ENCODE measurements around the gene PTBP3.

PTBP3 gene

GRCh38 chr9:112226091-112226490, 107.3 kb downstream of the PTBP3 start:
- Histone ChIP-seq H3K36me3 (ENCODE audit: control insufficient read depth in 2 of 2, insufficient read depth in 1 of 2, low read length in 2 of 2) (peaks cover 0 to 24% of the 10 kb centered on the region in 2 experiments; a peak in 1 of 3 replicates), H3K4me1 (ENCODE audit: control insufficient read depth, insufficient read depth, low read length) (no peaks in the 10 kb centered on the region), H3K27ac (ENCODE audit: extremely low read depth, low read depth, low read length) (no peak overlapping the region), H3K4me3 (ENCODE audit: low read depth, low read length) (no peak overlapping the region), H3K9me3 (ENCODE audit: control insufficient read depth, insufficient read depth, low read depth, low read length) (no peaks in the 10 kb centered on the region)
- ChIA-PET CTCF (interaction anchor here (0.9 kb wide), 1 partner anchor 12 kb away, joined by 4 read pairs; no protein-coding TSS in a partner anchor), POLR2A (no interaction called here)
- TF ChIP-seq ZBTB49 (tag by site-specific recombination; IDR thresholded peaks at IDR 0.05; ENCODE audit: low read depth) (no peak), ZNF623 (tag by site-specific recombination; IDR thresholded peaks at IDR 0.05) (no peak), ZNF202 (tag by site-specific recombination; IDR thresholded peaks at IDR 0.05; ENCODE audit: borderline replicate concordance) (no peak), PRDM4 (tag by site-specific recombination; IDR thresholded peaks at IDR 0.05) (no peak), ZNF335 (tag by site-specific recombination; conservative IDR thresholded peaks at IDR 0.05) (no peak)

GRCh38 chr9:112224401-112225289, 108.8 kb downstream of the PTBP3 start:
- Histone ChIP-seq H3K9me3 (ENCODE audit: control insufficient read depth, insufficient read depth, low read depth, low read length) (no peaks in the 10 kb centered on the region), H3K27ac (ENCODE audit: extremely low read depth, low read depth, low read length) (no peak overlapping the region), H3K4me1 (ENCODE audit: control insufficient read depth, insufficient read depth, low read length) (no peaks in the 10 kb centered on the region), H3K4me3 (ENCODE audit: low read depth, low read length) (no peak overlapping the region), H3K36me3 (ENCODE audit: control insufficient read depth in 2 of 2, insufficient read depth in 1 of 2, low read length in 2 of 2) (peaks cover 0 to 20% of the 10 kb centered on the region in 2 experiments; a peak in 1 of 3 replicates)
- CTCF ChIA-PET, result interaction anchor here (0.9 to 1.2 kb wide), 3 partner anchors 10 to 137 kb away, joined by 3 to 4 read pairs (median 3); no protein-coding TSS in a partner anchor
- POLR2A ChIA-PET, result no interaction called here
- TF ChIP-seq ZNF341 (tag by site-specific recombination; IDR thresholded peaks at IDR 0.05; ENCODE audit: low read depth), result no peak
- TF ChIP-seq YY2 (tag by site-specific recombination; IDR thresholded peaks at IDR 0.05), result no peak
- TF ChIP-seq ZBTB44 (tag by site-specific recombination; IDR thresholded peaks at IDR 0.05), result no peak
- TF ChIP-seq EGR2 (tag by site-specific recombination; IDR thresholded peaks at IDR 0.05; ENCODE audit: low read depth), result no peak
- TF ChIP-seq ZNF416 (tag by site-specific recombination; IDR thresholded peaks at IDR 0.05), result no peak
- TF ChIP-seq ZNF473 (tag by site-specific recombination; IDR thresholded peaks at IDR 0.05), result no peak
- TF ChIP-seq ZNF561 (tag by site-specific recombination; IDR thresholded peaks at IDR 0.05; ENCODE audit: borderline replicate concordance), result no peak
- TF ChIP-seq ZNF146 (tag by site-specific recombination; IDR thresholded peaks at IDR 0.05), result no peak
- no peak for TF ChIP-seq ZNF112 (tag by site-specific recombination; IDR thresholded peaks at IDR 0.05)
- no peak for TF ChIP-seq ZSCAN16 (tag by site-specific recombination; IDR thresholded peaks at IDR 0.05)
- TF ChIP-seq ZNF18 (tag by site-specific recombination; IDR thresholded peaks at IDR 0.05), result no peak
- no peak for TF ChIP-seq ZNF571 (tag by site-specific recombination; IDR thresholded peaks at IDR 0.05)
